Fibroblast of lung (primary cell): ENCODE measurements around the gene S1PR1. TPM values are rescaled to one million over a fixed set of nuclear protein-coding genes. Genes with fewer than 3 reads are reported as not detected.
A peak's percentile ranks its signal among the peaks of the same experiment; 100 is the strongest.

Source experiments
- DNase-seq, 2 donors: peaks; one replicate each; pipeline versions ENCODE4 v3.0.0 to v3.0.0-alpha.2; 2010; ENCODE audit warnings: low read depth in 2 of 2
- H2AFZ ChIP-seq: 2 replicates; pipeline ENCODE4 v1.5.1; 2012; ENCODE audit warnings: low read length, control low read depth, inconsistent platforms
- H3K27ac ChIP-seq: 2 replicates; pipeline ENCODE4 v1.5.1; 2011; ENCODE audit warnings: low read length, control low read depth; ENCODE audit not compliant: insufficient read depth
- H3K27me3 ChIP-seq: 2 replicates; pipeline ENCODE4 v1.5.1; 2011; ENCODE audit warnings: mild to moderate bottlenecking, low read length; ENCODE audit not compliant: control insufficient read depth, insufficient read depth
- H3K36me3 ChIP-seq: 2 replicates; pipeline ENCODE4 v1.5.1; 2011; ENCODE audit warnings: low read length; ENCODE audit not compliant: control insufficient read depth, insufficient read depth
- H3K4me1 ChIP-seq: 2 replicates; pipeline ENCODE4 v1.5.1; 2011; ENCODE audit warnings: low read length; ENCODE audit not compliant: control insufficient read depth, insufficient read depth; ENCODE audit errors: extremely low read depth
- H3K4me2 ChIP-seq: 2 replicates; pipeline ENCODE4 v1.5.1; 2011; ENCODE audit warnings: low read length, control low read depth; ENCODE audit not compliant: insufficient read depth; ENCODE audit errors: extremely low read depth
- H3K4me3 ChIP-seq, 4 experiments: fragments of 200-600 bp in 1 of 4; sonication (generic) in 1 of 4; replicated peaks in 1 of 4; 2 replicates each; pipeline ENCODE4 v1.5.1; 2011 to 2016; ENCODE audit warnings: low read length in 4 of 4, low read depth in 3 of 4, mild to moderate bottlenecking in 3 of 4, control low read depth in 2 of 4, inconsistent platforms in 1 of 4, mixed read lengths in 1 of 4; ENCODE audit not compliant: insufficient read depth in 1 of 4; ENCODE audit errors: control extremely low read depth in 1 of 4
- H3K79me2 ChIP-seq: 2 replicates; pipeline ENCODE4 v1.5.1; 2012; ENCODE audit warnings: mild to moderate bottlenecking, low read length, inconsistent platforms; ENCODE audit not compliant: control insufficient read depth, insufficient read depth
- H3K9ac ChIP-seq: 2 replicates; pipeline ENCODE4 v1.5.1; 2011; ENCODE audit warnings: mild to moderate bottlenecking, low read length, control low read depth; ENCODE audit not compliant: insufficient read depth
- H3K9me3 ChIP-seq: 2 replicates; pipeline ENCODE4 v1.5.1; 2012; ENCODE audit warnings: low read depth, low read length; ENCODE audit not compliant: control insufficient read depth, insufficient read depth
- H4K20me1 ChIP-seq: 2 replicates; pipeline ENCODE4 v1.5.1; 2011; ENCODE audit warnings: low read length; ENCODE audit not compliant: control insufficient read depth, insufficient read depth; ENCODE audit errors: extremely low read depth
- EZH2 ChIP-seq: IDR thresholded peaks from 2 replicates; pipeline ENCODE4 v1.5.1; 2012; ENCODE audit warnings: low read length, control low read depth, mild to moderate bottlenecking; ENCODE audit errors: missing control alignments
- polyA plus RNA-seq, 2 donors: library from polyadenylated mRNA; depleted of rRNA in 1 of 2; stranded (reverse) in 1 of 2; unstranded in 1 of 2; fragments of >200 nt; gene quantifications; 2 replicates each; pipeline ENCODE4 v1.2.1, GENCODE V29; 2011 to 2012; ENCODE audit warnings: missing spikeins in 1 of 2
- total RNA-seq: library from RNA; depleted of rRNA; stranded (reverse); fragments of >200 nt; gene quantifications from 2 replicates; pipeline ENCODE4 v1.2.1, GENCODE V29; 2014
- TF ChIP-seq, protein P1 (sequence below), 2 donors: IDR thresholded peaks in 1 of 2; conservative IDR thresholded peaks in 1 of 2; 1 replicate in 1 of 2; 2 replicates in 1 of 2; pipeline ENCODE4 v1.5.1; 2011 to 2012; ENCODE audit warnings: low read length in 2 of 2, control low read depth in 1 of 2, inconsistent platforms in 1 of 2, low read depth in 1 of 2, mild to moderate bottlenecking in 1 of 2

The S1PR1 gene
- total and polyA plus RNA-seq, 2 donors (not counting 1 experiment from before 2014, with no cell fraction given), result 6.2 to 10.4 TPM

DNA sequence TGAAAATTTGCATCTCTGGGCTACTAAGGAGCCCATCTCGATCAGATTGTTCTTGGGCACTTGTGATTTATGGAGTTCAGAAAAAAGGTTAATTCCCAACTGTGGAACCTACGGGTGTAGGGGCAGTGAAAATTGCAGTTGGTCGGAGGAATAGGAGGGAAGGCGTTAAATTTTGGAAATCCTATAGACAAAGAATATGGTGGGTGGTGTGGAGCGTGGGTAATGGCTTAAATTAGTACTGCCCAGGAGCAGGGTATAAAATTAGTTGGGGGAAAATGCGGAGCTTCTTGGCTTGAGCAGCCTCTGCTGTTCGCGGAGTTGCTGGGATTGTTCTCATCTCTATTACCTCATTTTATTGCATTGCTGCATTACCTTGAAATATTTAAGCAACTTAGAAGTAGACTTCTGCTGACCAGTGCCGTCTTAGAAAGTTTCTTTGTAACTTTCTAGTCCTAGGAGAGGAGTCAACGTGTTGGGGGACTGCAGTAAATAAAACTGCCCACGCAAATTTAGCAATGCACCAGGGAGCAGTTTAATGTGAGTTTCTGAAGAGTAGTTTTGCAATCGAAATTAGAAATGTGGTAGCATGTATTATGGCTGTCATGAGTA is 514 bp downstream of the S1PR1 start:
- Histone ChIP-seq H4K20me1 (no peaks in the 10 kb centered on the region), H3K4me3 (peak overlapping the region; percentile 50 to 91 (median 86)), H3K4me1 (peaks cover 6% of the 10 kb centered on the region), H3K27ac (no peak overlapping the region), H3K9me3 (no peaks in the 10 kb centered on the region), H3K36me3 (no peaks in the 10 kb centered on the region), H2AFZ (peak overlapping the region; percentile 82), H3K4me2 (peak overlapping the region; percentile 94), H3K79me2 (no peaks in the 10 kb centered on the region), H3K27me3 (no peaks in the 10 kb centered on the region), H3K9ac (peak overlapping the region; percentile 58)
- TF ChIP-seq, protein P1, sequence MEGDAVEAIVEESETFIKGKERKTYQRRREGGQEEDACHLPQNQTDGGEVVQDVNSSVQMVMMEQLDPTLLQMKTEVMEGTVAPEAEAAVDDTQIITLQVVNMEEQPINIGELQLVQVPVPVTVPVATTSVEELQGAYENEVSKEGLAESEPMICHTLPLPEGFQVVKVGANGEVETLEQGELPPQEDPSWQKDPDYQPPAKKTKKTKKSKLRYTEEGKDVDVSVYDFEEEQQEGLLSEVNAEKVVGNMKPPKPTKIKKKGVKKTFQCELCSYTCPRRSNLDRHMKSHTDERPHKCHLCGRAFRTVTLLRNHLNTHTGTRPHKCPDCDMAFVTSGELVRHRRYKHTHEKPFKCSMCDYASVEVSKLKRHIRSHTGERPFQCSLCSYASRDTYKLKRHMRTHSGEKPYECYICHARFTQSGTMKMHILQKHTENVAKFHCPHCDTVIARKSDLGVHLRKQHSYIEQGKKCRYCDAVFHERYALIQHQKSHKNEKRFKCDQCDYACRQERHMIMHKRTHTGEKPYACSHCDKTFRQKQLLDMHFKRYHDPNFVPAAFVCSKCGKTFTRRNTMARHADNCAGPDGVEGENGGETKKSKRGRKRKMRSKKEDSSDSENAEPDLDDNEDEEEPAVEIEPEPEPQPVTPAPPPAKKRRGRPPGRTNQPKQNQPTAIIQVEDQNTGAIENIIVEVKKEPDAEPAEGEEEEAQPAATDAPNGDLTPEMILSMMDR (conservative IDR thresholded peaks at IDR 0.05 in 1 of 2, IDR thresholded peaks at IDR 0.05 in 1 of 2; ENCODE audit: low read depth in 1 of 2, low read length in 2 of 2), result no peak
- TF ChIP-seq EZH2, result no peak
- peak; percentile 45 to 84 for DNase-seq

DNA sequence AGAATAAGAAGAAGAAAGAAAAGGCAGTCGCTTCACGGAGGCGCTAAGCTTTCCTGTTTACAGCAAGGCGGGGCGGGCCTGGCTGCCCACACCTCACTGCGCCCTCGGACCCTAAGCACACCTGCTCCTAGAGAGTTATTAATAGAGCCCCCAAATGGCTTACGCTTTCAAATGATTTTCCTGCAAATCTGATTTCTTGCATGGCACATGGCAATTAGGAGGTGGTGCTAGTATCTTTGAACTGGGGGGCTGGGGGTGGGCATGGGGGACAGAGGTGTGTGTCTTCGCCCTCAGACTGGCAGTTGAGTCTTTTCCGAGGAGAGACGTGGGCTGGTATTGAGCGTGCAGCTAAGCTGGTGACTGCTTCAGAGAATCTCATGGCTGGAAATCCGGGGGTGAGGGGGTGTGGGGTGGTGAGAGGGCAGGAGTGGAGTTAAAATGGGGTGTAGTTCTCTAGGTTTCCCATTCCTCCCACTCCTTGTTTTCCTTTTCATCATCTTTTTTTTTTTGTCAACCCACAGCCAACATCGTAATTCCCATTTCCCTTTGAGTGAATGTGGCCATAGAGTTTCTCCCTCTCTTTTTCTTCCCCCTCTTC is 1.3 kb downstream of the S1PR1 start:
- Histone ChIP-seq H3K27ac (peak overlapping the region; percentile 10), H3K9ac (no peak overlapping the region), H3K4me2 (peak overlapping the region; percentile 48), H3K9me3 (no peaks in the 10 kb centered on the region), H3K4me3 (peak overlapping the region; percentile 5 to 91 (median 45)), H3K79me2 (no peaks in the 10 kb centered on the region), H2AFZ (no peak overlapping the region), H4K20me1 (no peaks in the 10 kb centered on the region), H3K27me3 (no peaks in the 10 kb centered on the region), H3K4me1 (peaks cover 6% of the 10 kb centered on the region), H3K36me3 (no peaks in the 10 kb centered on the region)
- DNase-seq, result no peak
- TF ChIP-seq EZH2, result no peak
- TF ChIP-seq, protein P1 (conservative IDR thresholded peaks at IDR 0.05 in 1 of 2, IDR thresholded peaks at IDR 0.05 in 1 of 2; ENCODE audit: low read depth in 1 of 2, low read length in 2 of 2), result no peak

DNA sequence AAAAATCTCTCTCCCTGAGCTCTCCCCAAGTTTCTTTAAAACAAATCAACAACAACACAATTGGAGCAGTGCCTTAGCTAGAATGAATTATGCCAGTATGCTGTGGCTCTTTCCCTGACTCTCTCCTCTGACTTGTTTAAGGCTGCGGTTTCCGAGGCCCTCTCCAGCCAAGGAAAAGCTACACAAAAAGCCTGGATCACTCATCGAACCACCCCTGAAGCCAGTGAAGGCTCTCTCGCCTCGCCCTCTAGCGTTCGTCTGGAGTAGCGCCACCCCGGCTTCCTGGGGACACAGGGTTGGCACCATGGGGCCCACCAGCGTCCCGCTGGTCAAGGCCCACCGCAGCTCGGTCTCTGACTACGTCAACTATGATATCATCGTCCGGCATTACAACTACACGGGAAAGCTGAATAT is 1.9 kb downstream of the S1PR1 start:
- Histone ChIP-seq H2AFZ (no peak overlapping the region), H3K9ac (no peak overlapping the region)

More for the DNA sequence above, 1.9 kb downstream of the S1PR1 start:
- H4K20me1 ChIP-seq, result no peaks in the 10 kb centered on the region
- H3K79me2 ChIP-seq, result no peaks in the 10 kb centered on the region
- H3K4me3 ChIP-seq, result peak overlapping the region; percentile 5 to 91 (median 64)
- TF ChIP-seq, protein P1 (conservative IDR thresholded peaks at IDR 0.05 in 1 of 2, IDR thresholded peaks at IDR 0.05 in 1 of 2; ENCODE audit: low read depth in 1 of 2, low read length in 2 of 2), result peak; percentile 95 to 99
- no peak for TF ChIP-seq EZH2
- H3K36me3 ChIP-seq, result no peaks in the 10 kb centered on the region
- peak overlapping the region; percentile 10 for H3K27ac ChIP-seq
- H3K9me3 ChIP-seq, result no peaks in the 10 kb centered on the region
- peak overlapping the region; percentile 81 for H3K4me2 ChIP-seq
- H3K4me1 ChIP-seq, result peaks cover 6% of the 10 kb centered on the region
- H3K27me3 ChIP-seq, result no peaks in the 10 kb centered on the region
- peak; percentile 89 to 93 for DNase-seq
